GM18951 (cell line): Measurements from ENCODE around the gene CCDC88A.

Source experiments
- POLR2A ChIP-seq: IDR thresholded peaks from 4 replicates; pipeline ENCODE4 v1.6.1; 2011; ENCODE audit warnings: mild to moderate bottlenecking; ENCODE audit not compliant: insufficient read length, insufficient read depth; ENCODE audit errors: extremely low read depth
- in situ Hi-C: fragments of 300-500 bp; cut with MboI; formaldehyde crosslinking; loops from one replicate; pipeline ENCODE4 v1.12.0; 2022; ENCODE audit warnings: low sequenced_read_pairs, mixed read lengths, inconsistent platforms; ENCODE audit not compliant: unreplicated experiment

The CCDC88A gene

GRCh38 chr2:55437515-55438390 lies 18.1 kb upstream of the CCDC88A start:
- in situ Hi-C loops = no loop called here
- no peak for TF ChIP-seq POLR2A

GRCh38 chr2:55431982-55432627 lies 12.4 kb upstream of the CCDC88A start:
- in situ Hi-C loops = no loop called here
- TF ChIP-seq POLR2A = no peak

DNA sequence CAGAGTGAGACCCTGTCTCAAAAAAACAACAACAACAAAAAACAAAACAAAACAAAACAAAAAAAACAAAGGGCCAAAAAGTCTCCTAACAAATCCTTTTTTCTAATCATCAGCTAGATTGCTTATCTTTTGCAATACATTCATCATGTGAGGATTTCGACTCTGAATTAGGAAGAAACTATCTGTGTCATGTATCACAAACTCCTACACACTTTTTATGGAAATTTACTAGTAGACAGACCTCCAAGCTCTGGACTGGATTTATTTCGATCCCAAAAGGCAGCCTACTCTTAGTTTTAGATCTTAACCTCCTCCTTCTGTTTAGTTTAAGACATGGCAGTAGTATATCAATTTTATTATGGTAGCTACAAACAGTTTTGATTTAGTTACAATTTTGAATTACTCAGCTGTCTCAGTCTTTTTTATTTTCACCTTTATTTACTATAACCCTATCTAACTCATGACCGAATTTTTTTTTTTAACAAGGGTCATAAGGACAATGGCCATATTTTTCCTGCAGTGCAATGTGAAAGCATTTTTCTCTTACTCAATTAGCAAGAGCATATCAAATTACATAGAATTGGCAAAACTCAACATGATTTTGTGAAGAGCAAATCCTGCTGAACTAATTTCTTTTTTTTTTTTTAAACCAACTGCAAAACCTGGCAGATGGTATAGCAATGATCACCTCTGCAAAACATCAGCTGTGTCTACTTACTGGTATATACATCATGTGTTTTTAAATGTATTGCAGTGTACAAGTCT lies 10.7 kb upstream of the CCDC88A start:
- in situ Hi-C loops = no loop called here

DNA sequence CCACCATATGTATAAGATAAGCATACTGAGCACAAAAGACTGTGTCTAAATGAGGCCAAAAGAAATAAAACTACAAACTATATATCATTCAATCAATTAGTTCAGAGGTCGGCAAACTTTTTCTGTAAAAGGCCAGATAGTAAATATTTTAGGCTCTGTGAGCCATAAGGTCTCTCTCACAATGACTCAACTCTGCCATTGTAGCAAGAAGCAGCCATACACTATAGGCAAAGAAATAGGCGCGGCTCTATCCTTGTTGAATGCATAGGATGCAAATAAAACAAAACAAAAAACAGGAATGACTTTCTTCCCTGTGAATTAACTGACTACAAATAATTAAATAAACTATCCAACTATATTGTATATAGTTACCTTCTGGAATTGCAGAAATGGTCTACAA lies 8.6 kb upstream of the CCDC88A start:
- in situ Hi-C loops = no loop called here
- TF ChIP-seq POLR2A = no peak

More for the DNA sequence above, 10.7 kb upstream of the CCDC88A start:
- TF ChIP-seq POLR2A = no peak

DNA sequence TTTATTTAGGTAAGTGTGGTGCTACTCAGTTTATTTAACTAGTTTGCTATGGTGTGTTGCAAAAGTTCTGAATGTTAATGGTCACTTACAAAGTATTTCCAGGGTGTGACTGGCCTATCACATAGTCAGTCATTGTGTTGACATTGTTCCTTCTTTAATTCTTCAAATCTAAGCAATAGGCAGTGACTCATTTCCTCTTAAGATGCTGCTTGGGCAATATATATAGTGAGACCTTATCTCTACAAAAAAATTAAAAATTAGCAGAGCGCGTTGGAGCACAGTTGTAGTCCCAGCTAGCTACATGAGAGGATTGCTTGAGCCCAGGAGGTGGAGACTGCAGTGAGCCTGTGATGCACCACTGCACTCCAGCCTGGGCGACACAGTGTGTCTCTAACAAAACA lies 5.8 kb upstream of the CCDC88A start:
- in situ Hi-C loops = no loop called here
- TF ChIP-seq POLR2A = no peak

- in situ Hi-C loops = no loop called here
- no peak for TF ChIP-seq POLR2A
These were observed 3.4 kb upstream of the CCDC88A start for GRCh38 chr2:55422876-55423665.

GRCh38 chr2:55421326-55421725 lies 1.7 kb upstream of the CCDC88A start:
- in situ Hi-C loops = no loop called here
- TF ChIP-seq POLR2A = no peak

DNA sequence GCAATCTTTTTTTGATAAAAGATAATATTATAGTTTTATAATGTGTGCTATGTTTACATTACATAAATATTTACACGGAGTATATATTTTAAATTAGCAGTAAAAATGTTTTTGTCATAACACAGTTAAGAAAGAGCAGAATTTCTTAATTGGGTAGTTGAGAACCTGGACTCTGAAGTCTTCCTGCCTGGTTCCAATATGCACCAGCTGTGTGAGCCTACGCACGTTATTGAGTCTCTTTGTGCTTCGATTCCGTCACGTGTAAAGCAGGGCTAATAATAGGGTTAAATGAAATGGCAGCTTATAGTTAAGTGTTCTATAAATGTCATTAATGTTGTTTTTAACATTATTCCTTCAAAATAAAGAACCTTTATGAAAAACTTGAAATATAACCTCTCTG lies 1.2 kb upstream of the CCDC88A start:
- no peak for TF ChIP-seq POLR2A
- in situ Hi-C loops = no loop called here

DNA sequence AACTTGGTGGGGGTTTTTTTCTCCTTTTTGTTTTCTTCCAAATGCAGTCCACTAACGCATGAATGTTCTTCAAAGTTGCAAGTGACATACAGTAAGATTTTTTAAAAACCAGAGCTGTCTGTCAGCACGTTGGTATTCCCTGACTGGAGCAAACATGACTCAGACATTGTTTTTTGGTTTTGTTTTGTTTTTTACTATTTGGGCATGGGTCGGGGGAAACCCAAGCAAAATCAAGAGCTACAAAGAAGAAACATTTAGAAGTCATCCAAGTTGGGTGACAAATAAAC lies 726 bp upstream of the CCDC88A start:
- in situ Hi-C loops = no loop called here
- no peak for TF ChIP-seq POLR2A

DNA sequence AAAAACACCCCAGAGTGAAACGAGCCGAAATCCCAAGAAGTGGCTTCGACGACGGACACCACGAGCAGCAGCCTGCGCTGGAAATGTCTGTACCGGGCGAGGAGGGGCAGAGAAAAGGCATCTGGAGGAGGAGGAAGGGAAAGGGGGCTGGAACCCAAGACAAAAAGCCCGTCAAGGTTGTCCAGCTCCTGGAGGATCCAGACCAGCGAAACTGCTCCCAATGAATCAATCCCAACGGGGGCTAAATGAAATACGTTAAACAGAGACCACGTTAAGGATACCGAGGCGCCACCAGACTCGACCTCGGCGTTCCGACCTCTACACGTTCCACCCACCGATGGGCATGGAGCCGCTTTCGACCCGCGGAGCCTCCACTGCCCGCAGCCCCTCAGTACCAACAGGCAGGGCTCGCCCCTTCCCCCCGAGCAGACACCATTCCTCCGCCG lies 400 bp downstream of the CCDC88A start:
- TF ChIP-seq POLR2A = no peak

DNA sequence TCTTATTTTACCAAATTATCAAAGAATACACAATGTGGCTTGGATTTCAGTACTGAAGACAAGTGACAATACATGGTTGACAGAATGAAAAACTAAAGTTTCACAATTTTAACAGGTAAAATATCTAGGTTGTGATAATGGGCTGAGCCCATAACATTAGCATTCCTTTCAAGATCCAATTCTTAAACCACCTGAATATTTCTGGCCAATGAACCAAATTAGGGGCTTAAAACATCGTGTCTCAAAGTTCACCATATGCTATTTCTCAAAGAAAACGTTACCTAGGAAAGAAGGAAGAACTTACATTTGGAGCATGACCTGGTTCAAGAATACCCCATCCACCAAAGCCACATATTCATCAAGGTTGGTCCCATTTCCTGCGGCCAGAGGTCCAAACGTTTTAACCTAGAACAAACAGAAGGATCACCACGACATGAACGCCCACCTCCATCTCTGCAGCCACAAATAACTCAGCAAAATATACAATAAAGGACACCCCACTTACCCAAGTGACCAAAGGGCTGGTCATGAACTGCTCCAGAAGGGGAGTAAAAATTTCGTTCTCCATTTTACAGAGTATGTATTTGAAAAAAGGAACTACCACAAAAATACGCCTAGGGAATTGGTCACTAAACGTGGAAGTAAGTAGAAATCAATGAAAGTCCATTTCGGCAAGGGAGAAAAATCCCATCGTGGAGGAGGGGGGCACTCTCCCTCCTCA lies 984 bp downstream of the CCDC88A start:
- in situ Hi-C loops = no loop called here
- no peak for TF ChIP-seq POLR2A

More for the DNA sequence above, 400 bp downstream of the CCDC88A start:
- in situ Hi-C loops = no loop called here

DNA sequence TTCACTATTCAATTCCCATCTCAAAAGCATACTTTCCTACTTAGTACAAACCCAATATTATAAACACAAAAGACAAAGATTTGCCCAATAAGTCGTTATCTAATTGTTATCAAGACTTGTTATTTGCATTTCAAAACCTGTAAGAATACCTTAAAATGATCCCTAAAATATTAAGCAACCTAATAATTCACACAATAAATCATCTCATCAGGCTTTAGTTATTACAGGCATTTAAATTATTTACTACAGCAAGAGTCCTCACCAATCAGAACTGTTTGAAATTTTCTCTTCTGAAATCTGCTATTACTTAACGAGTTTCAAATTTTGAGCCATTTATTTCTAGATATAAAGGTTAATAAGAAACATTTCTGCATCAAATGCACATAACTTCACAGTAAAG lies 1.6 kb downstream of the CCDC88A start:
- in situ Hi-C loops = no loop called here
- TF ChIP-seq POLR2A = no peak
